Islet of Langerhans (tissue), 1 donor: Measurements from ENCODE around the gene VWDE.

ENCODE experiments used
- FAIRE-seq: peaks from one replicate; lab custom pipeline; 2011; peaks lifted over from hg19 to GRCh38; lab: Jason Lieb, UNC

The VWDE gene

GRCh38 chr7:12328888-12329770 is 74.5 kb downstream of the VWDE start:
- FAIRE-seq, result peak; percentile 51

GRCh38 chr7:12327922-12328321 is 75.7 kb downstream of the VWDE start:
- no peak for FAIRE-seq

GRCh38 chr7:12325646-12326045 is 78.0 kb downstream of the VWDE start:
- FAIRE-seq, result no peak

GRCh38 chr7:12323415-12323814 is 80.2 kb downstream of the VWDE start:
- FAIRE-seq, result no peak

GRCh38 chr7:12322903-12323300 is 80.8 kb downstream of the VWDE start:
- no peak for FAIRE-seq

GRCh38 chr7:12322284-12322902 is 81.3 kb downstream of the VWDE start:
- FAIRE-seq, result peak; percentile 99

GRCh38 chr7:12320987-12321647 is 82.5 kb downstream of the VWDE start:
- FAIRE-seq, result no peak

- no peak for FAIRE-seq
Measured at GRCh38 chr7:12320241-12320986, 83.3 kb downstream of the VWDE start.

GRCh38 chr7:12317675-12318074 is 86.0 kb downstream of the VWDE start:
- no peak for FAIRE-seq

GRCh38 chr7:12316925-12317324 is 86.7 kb downstream of the VWDE start:
- FAIRE-seq, result no peak

- peak; percentile 89 for FAIRE-seq
Measured at GRCh38 chr7:12315049-12315448, 88.6 kb downstream of the VWDE start.

- FAIRE-seq, result no peak
Measured at GRCh38 chr7:12314199-12314598, 89.5 kb downstream of the VWDE start.

- FAIRE-seq, result no peak
Measured at GRCh38 chr7:12305502-12305901, 98.2 kb downstream of the VWDE start.

- FAIRE-seq, result no peak
Measured at GRCh38 chr7:12303495-12303894, 100.2 kb downstream of the VWDE start.

GRCh38 chr7:12303062-12303461 is 100.6 kb downstream of the VWDE start:
- no peak for FAIRE-seq

GRCh38 chr7:12300415-12300814 is 103.2 kb downstream of the VWDE start:
- no peak for FAIRE-seq

- no peak for FAIRE-seq
Measured at GRCh38 chr7:12299367-12299766, 104.3 kb downstream of the VWDE start.

GRCh38 chr7:12297283-12298108 is 106.2 kb downstream of the VWDE start:
- FAIRE-seq, result no peak

- no peak for FAIRE-seq
Measured at GRCh38 chr7:12296051-12296570, 107.6 kb downstream of the VWDE start.

GRCh38 chr7:12294701-12295100 is 109.0 kb downstream of the VWDE start:
- no peak for FAIRE-seq

- FAIRE-seq, result no peak
Measured at GRCh38 chr7:12291870-12292269, 111.8 kb downstream of the VWDE start.
